ENCODE results near the gene IQSEC3.

The IQSEC3 gene

DNA sequence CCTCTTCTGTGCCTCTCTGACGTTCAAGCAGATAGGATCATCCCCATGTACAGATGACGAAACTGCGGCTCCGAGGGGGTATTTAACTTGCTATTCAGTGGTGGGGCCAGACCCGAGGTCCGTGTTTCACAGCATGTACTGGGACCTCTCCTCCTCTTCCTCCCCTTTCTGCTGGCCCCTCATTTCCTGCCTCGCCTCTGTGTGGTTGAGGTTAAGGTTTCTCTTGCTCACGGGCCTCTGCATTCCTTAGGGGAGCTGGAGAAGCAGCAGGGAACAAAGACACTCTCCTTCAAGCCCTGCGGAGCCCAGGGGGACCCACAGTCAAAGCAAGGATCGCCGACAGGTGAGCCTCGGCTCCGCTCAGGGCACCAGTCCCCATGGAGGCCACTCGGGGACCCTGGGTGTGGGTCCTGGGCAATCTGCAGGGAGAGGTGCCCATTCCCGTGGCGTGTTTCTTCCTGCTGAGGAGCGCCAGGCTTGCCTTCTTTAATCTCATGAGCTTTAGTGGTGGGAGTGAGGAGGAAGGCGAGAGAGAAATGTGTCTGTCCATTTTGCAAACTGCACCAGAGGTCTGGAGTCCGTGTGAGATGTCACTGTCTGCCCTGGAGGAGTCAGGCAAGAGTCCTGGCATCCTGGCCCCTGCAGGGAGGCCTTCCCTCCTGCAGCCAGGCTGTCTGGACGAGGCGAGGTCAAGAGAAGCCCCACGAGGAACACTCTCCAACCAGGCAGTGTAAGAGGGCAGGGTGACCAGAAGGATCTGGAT is 102.4 kb downstream of the IQSEC3 start:
- no peak for DNase-seq

DNA sequence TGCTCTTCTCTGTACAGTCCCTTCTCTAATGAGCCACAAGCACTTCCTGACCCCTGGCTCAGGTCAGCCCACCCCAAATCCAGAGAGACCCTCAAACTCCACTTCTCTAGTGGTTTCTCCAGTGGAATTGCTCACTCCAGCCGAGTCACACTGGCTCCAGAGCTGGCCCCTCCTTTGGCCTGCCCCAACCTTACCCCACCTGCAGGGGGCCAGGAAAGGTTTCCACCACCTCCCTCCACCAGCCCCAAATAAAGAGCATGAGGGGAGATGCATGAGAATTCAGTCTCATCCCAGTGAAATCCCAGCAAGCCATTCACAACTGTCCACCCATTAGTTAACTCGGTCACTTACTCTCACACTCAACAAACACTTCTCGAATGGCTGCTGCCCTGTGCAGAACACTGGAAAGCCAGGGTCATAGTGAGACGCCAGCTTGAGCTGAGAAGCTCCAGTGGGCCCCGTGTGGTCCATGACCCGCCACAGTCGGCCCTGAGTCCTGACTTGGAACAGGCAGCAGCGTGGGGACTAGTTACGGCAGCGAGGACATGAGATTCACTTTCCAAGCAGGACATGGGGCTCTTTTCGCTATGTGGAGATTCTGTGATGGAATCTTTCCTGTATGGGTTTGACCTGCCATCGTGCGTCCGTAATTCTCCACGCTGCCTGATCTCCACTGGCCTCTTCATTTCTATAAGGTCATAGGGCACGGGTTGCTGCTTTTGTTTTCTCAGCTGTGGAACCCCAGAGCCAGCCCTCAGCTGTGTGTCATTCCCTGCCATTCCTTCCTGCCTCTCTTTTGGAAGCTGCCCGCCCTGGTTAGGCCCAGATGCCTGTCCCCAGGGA is 103.2 kb downstream of the IQSEC3 start:
- no peak for DNase-seq

DNA sequence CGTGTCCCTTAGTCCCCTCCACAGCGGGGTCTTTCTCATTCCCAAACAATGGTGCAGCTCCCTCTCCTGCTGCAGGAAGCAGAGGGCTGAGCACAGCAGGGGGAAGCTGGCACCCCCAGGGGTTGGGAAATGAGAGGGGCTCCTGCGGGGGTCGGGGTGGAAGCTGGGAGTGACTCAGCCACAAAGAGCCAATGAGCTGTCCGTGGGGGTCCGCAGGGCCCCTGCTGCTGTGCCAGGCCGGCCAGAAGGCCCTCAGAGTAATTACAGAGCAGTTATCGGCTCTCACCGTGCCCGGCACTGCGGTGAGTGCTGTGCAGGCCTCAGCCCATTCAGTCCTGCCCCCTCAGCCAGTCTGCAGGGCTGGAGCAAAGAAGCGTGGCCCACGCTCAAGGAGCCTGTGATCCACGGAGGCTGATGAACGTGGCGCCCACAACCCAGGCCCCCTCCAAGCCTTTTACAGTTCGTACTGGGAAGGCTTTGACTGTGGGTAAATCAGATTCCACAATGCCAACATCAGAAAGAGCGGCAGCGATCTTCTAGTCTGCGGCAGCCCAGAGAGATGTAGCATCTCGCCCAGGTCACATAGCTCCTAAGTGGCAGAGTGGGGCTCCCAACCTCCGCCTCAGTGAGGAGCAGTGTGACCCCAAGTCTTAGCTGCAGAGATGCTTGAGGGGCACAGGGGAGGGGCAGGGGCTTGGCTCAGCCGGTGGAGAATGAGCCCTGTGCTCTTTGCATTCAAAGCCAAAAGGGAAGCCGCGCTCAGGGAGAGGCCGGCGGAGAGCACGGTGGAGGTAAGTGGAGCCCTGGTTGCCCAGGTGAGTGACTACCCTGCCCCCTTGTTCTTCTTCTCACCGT is 104.0 kb downstream of the IQSEC3 start:
- no peak for DNase-seq

DNA sequence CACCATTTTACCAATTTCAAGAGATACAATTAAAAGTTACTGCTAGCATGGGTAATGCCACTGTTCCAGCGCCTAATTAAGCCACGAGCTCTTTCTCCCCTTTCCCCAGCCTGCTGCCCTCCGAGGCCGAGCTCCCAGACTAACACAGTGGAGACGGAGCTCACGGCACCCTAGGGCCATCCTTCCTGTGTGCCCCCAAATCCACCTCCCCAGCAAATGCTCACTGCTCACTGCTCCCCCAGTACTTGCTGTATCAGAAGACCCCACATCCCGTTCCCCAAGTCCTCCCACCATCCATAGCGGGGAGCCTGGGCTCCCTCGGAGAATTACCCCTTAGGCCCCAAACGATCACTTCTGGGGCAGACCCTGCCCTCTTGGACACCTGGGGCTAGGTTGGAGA is 104.7 kb downstream of the IQSEC3 start:
- DNase-seq: no peak

DNA sequence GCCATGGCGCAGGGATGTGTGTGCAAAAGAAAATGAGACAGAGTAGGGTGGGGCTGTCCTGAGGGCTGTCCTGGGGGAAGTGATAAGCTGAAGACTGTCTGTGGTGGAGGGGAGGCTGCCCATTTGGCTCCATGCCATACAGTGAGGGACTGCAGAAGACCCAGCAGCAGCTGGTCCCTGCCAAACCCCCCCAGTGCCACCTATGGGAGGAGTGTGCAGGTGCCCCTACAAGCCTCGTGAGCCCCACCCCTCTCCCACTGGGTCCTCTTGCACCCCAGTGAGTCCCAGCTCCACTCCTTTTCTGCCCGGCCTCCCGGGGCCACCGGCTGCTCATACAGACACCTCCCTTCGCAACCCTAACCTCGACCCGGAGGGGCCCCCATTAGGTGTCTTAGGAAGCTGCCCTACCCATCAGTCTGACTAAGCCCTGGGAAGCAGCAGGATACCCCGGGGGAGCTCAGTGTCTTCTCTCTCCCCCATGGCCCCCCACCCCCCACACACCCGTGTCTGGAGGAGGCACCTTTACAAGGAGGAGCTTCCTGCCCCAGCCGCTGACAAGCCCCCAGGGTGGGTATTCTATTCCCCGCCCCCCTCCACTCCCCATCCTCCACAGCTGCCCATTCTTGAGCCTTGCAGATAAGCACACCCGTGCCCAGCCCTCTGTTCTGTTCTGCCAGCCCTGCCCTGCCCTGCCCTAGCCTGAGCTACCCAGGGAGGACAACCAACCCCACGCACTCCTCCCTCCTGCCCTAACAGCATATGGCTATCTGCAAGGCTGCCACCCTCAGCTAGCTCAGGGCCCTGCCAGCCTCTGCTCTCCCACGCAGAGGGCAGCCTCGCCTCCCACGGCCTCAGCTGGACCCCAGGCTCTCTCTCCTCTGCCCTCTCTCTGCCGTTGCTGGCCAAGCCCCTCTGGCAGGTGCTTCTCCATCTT is 105.4 kb downstream of the IQSEC3 start:
- DNase-seq: no peak

DNA sequence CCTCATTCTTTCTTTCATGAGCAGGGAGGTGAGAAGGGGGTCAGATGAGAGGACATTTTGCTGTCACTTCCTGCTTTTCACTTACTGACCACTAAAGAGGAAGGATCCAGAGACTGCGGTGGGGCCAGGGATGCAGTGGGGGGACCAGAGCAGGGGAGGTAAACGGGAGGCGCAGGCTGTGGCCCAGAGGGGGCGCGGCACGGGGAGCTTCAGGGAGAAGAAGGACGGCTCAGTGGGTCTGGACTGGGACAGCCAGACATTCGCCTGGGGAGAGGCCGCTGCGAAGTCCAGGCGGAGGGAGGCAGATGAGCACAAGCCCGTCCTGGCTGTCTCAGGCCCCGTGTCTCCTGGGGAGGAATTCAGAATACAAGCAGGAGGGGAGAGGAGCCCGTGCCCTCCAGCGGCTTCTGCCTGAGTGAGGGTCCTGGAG is 106.2 kb downstream of the IQSEC3 start:
- no peak for DNase-seq

DNA sequence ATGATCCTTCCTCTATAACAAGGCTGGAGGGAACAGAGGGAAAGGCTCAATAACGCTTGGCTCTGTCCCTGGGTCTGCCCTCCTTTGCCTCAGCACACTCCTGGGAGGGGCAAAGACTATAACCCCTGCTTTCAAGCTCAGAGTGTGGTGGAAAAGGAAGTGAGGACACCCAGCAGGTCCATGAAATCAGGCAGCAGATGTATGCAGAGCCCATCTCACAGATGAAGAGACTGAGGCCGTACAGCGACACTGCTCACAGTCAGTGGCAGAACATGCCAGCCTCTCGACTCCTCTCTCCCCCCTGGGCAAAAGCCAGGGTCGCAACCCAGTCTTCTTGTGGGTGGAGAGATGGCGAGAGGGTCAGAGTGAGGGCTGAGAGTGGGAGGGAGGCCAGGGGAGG is 107.6 kb downstream of the IQSEC3 start:
- no peak for DNase-seq

DNA sequence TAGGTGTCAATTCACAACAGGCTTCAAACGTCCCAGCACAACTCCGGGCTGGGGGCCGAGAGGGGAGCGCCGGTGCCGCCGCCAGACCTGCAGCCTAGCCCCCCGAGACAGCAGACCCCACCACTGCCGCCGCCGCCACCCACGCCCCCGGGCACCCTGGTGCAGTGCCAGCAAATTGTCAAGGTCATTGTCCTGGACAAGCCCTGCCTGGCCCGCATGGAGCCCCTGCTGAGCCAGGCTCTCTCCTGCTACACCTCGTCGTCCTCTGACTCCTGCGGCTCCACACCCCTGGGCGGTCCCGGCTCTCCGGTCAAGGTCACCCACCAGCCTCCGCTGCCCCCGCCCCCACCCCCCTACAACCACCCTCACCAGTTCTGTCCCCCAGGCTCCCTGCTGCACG is 108.0 kb downstream of the IQSEC3 start:
- DNase-seq: no peak

DNA sequence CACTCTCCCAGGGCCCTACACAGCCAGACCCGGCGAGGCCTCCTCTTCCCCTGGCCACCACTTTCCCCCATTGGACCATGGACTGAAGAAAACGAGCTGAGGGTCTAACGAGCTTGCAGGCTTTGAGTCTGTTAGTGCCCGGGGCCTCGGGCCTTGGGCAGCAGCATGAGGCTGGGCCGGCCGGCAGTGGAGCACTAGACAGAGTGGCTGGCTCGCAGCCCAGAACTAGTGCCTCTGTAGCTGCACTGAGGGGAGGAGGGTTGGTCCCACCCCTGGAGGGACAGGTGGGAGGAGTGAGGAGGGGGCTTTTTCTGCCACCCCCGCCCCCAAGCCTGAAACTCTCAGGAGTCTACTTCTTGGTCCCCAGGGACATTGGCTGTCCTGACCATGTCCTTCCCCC is 108.7 kb downstream of the IQSEC3 start:
- DNase-seq: no peak

DNA sequence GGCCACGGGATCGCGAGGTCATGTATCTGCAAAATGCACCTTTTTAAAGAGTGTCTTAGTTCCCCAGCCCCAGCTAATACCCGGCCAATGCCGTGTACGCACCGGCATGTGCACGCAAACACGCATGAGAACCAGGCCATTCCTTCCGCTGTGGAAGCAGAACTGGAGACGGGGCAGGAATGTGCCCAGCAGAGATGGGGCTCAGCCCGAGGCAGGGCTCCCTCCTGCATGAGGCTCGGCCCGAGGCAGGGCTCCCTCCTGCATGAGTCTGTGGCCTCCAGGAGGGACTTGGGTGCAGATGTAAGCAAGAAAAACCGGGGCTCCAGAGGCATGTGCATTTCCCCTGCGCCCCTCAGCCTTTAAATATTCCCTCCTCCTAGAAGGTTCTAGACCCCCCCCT is 109.2 kb downstream of the IQSEC3 start:
- DNase-seq: no peak

DNA sequence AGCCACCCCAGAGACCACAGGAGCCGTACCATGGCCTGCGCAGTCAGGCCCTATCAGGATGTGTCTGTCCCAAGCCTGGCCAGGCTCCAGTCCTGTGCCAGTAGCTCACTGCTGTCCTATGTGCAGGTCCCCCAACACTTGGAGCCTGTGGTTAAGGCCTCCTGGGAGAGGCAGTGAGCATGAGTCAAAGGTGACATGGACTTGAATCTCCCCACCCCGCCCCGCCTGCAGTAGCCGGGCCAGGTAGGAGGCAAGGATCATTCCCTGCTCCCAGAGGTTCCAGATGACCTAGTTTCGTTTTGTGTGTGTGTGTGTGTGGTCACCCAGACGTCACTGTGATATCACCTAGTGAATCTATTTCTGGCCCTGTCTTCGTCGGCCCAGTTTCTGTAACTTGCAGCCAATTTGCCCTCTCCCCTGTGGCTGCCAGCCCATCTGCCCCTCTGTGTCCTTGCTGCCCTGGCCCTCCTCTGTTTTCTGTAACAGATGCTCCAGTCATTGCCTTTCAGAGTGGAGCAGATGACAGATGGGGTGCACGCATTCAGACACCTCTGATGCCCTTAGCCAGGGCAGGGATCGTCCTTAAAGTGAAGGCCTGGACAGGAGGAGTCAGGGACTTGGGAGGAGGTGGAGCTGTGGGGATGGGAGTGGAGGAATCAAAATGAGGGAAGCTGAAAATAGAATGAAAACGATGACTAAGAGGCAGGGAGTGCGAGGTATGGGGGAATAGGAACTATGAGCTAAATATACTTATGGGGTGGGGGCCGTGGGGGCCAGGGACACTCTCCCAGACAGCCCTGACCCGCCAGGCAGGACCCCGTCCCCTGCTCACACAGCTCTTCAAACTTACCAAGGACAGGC is 110.0 kb downstream of the IQSEC3 start:
- no peak for DNase-seq

DNA sequence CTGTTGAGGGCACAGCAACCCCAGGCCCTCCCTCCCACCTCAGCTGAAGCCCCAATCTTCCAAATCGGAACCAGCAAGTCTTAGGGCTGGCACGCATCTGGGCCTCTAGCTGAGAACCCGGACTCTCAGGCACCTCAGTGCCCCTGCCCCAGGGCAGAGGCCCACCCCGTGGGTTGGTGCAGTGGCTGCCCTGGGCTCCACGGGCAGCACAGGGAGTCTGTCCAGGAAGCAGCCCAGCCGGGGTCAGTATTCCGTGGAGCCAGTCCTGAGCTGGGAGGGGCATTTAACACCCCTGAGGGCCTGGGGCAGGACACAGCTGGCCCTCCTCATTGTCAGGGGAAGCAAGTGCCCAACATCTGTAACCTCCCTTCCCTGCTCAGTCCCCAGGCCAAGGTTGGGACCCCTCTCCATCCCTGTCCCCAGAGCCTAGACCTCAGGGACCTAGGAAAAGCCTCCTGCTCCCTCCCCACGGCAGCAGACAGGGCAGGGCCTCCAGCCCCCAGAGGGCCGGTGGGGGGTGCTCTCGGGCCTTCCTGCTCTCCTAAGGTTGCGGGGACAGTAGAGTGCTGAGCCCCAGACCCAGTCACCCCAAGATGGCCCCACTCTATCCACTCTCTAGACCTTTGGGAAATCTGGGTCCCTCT is 110.9 kb downstream of the IQSEC3 start:
- no peak for DNase-seq

DNA sequence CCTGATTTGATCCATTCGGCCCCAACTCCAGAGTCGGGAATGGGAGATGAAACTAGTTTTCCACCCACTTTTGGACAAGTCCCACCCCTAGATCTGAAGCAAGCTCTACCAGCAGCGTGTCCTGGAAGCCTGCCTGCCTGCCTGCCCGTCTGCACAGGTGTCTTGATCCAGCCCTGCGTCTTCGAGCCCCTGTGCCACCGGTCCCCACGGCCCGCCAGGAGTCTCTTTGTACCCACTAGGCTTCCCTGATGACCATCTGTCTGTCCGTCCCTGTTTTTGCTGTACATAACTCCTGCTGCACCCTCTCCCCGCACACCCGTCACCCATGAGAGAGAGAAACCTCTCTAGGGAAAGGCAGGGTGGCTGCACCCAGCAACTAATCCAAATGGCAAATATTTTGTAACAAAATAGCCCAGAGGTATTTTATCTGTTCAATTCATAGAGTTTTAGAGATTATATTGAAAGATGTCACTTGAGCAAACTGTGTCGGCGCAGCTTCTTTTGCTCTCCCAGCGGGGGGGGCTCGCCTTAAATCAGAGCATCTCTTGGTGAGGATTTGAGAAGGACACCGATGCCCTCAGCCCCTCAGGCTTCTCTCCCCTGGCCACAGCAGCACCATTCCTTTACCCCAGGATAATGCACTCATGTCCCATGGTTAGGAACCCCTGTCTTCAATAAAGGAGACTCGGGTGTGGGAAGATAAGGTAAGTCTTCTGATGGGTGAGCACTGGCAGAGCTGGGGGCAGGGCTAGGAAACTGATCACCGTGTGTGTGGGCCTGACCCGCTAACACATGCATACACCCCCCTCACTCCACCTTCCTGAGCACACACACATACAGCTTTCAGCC is 111.6 kb downstream of the IQSEC3 start:
- no peak for DNase-seq

DNA sequence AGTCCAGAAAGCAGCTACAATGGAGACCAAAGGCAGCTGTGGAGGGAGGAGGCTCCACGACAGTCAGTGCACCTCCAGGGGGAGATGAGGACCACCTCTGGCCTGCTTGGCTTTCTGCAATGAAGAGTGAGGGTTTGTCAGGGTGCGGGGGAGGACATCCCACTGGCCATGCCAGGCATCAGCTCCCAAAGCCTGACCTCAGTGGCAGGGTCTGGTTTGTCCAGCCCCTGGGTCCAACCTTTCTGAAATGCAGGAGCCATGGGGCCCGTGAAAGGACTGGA is 112.2 kb downstream of the IQSEC3 start:
- no peak for DNase-seq

DNA sequence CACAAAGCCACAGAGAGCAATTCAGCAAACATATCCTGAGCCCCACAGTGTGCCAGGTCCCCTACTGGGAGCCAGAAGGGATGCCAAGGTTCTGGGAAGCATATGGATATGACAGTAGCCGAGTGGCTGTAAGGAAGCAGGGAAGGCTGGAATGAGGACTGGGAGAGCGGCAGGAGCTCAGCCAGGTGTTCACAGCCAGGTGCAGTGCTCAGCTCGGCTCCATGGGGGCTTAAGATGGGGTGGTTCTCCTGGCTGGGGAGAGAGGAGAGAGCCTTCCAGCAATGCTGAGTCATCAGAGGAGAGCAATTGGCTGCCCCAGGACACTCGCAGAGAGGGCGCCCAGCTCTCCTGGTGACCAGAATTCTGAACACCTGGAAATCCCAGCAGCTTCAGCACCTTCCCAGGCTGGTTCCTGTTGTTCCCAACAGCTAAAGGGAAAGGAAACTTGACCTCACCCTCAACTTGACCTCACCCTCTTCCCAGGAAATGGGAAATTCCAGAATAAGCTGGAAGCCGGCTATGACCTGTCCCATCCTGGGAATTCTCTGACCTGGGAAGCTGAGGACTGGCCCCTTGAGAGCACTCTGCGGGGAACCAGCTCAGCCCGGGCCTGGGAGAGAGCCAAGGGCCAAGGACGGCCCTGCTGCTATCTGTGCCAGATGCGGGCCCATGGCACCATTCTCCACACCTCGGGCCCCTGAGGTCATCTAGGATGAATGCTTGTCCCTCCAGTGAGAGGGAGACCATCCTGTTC is 112.7 kb downstream of the IQSEC3 start:
- DNase-seq: no peak

DNA sequence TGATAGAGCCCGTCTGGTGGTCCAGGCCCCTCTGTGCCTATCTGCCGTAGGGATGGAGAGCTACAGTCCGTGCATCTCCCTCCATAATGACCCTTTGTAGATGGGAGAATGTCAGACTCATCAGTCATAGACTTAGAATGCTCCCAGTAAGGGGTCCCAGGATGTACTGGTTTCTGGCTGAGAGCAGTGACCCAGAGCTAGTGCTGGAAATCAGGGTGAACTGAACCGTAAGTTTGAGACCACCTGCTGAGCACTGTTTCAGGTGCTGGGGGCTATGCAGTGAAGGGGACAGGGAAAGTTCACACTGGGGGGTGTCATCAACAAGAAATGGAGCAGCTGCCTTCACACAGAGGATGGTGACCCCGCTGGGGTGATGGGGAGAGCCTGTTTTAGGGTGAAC is 113.3 kb downstream of the IQSEC3 start:
- no peak for DNase-seq

DNA sequence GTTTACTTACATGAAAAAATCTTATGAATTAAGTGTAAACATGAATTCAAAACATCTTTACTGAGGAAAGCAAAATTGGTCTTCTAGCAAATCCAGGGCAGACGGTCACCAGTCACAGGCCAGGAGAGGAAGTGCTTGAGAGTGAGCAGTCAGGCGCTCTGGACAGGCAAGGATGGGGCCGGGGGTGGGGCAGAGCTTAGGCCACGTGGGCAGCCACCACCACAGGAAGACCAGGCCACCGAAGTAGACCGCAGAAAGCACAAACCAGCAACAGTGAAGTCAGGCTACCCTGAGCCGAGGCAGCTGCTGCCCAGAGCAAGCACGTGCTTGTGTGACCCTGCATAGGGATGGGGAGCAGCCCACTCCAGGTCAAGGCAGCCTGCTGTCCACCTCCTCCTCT is 113.9 kb downstream of the IQSEC3 start:
- no peak for DNase-seq

DNA sequence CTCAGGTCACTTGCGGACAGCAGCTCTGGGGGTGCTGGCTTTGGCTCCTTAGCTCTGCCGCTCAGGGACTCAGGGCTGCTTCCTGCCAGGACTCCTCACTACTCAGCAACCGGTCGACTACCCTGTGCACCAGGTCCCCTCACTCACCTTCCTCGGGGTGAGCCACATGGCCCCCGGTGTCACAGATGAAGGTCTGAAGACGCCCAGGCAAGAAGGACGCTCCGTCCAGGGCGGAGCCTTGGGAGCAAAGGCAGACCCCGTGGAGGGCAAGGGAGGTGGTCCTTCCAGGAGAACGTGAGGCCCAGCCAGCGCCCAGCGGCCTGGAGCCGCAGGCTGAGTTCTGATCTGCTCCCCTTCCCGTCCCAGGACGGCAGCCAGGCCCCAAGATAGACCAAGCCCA is 115.4 kb downstream of the IQSEC3 start:
- no peak for DNase-seq

DNA sequence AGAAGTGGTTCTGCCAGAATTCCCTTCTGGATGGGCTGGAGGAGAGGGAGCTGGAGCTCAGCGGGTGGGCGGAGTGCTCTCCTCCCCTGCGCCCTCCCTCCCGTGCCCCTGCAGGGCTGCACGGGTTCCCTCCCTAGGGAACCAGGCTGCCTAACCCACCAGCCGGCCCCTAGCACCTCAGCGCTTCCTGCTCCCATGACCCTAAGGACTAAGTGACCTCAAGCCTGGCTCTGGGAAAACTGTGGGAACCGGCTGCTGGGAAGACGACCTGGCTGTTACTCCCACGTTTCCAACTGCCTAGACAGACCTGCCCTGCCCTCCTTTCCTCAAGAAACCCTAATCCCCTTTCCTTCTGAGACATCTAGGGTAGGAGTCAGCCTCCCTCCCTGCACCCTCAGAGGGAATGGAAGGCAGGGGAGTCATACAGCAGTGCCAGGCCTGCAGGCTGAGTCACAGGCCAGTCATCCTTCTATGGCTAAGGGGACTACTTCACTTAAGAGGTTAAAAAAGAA is 115.9 kb downstream of the IQSEC3 start:
- no peak for DNase-seq

Data from NCI-H748 treated with DMSO at 0.1 percent for 48 hours (cell line).